Measurements from ENCODE around the gene CCDC57. TPM values are rescaled to one million over a fixed set of nuclear protein-coding genes. Genes with fewer than 3 reads are reported as not detected.

Gene CCDC57
- total RNA-seq, 1 donor from 2014 or later, result 40.7 TPM

GRCh38 chr17:82127315-82127595 lies 85.4 kb downstream of the CCDC57 start:
- TF ChIP-seq CTCF (IDR thresholded peaks at IDR 0.05; ENCODE audit: partially characterized antibody, unreplicated experiment), result no peak
- H3K9me3 Mint-ChIP-seq (ENCODE audit: unreplicated experiment), result peaks cover 3% of the 10 kb centered on the region
- H3K4me3 Mint-ChIP-seq (ENCODE audit: unreplicated experiment), result no peak overlapping the region
- H3K4me1 Mint-ChIP-seq (ENCODE audit: low read depth, unreplicated experiment), result peaks cover 2% of the 10 kb centered on the region
- H3K36me3 Mint-ChIP-seq (ENCODE audit: unreplicated experiment), result peaks cover 14% of the 10 kb centered on the region
- DNase-seq, result no peak
- peaks cover 3% of the 10 kb centered on the region for H3K27me3 Mint-ChIP-seq (ENCODE audit: unreplicated experiment)
- H3K27ac Mint-ChIP-seq (ENCODE audit: unreplicated experiment), result no peak overlapping the region

GRCh38 chr17:82126556-82127314 lies 85.9 kb downstream of the CCDC57 start:
- peaks cover 14% of the 10 kb centered on the region for H3K36me3 Mint-ChIP-seq (ENCODE audit: unreplicated experiment)
- H3K4me1 Mint-ChIP-seq (ENCODE audit: low read depth, unreplicated experiment), result peaks cover 2% of the 10 kb centered on the region
- H3K4me3 Mint-ChIP-seq (ENCODE audit: unreplicated experiment), result no peak overlapping the region
- no peak overlapping the region for H3K27ac Mint-ChIP-seq (ENCODE audit: unreplicated experiment)
- DNase-seq, result no peak
- peaks cover 3% of the 10 kb centered on the region for H3K9me3 Mint-ChIP-seq (ENCODE audit: unreplicated experiment)
- peaks cover 3% of the 10 kb centered on the region for H3K27me3 Mint-ChIP-seq (ENCODE audit: unreplicated experiment)
- TF ChIP-seq CTCF (IDR thresholded peaks at IDR 0.05; ENCODE audit: partially characterized antibody, unreplicated experiment), result no peak

GRCh38 chr17:82124101-82124500 lies 88.5 kb downstream of the CCDC57 start:
- no peak overlapping the region for H3K4me3 Mint-ChIP-seq (ENCODE audit: unreplicated experiment)
- H3K36me3 Mint-ChIP-seq (ENCODE audit: unreplicated experiment), result peaks cover 14% of the 10 kb centered on the region

GRCh38 chr17:82121660-82122629 lies 90.7 kb downstream of the CCDC57 start:
- DNase-seq, result no peak
- H3K27me3 Mint-ChIP-seq (ENCODE audit: unreplicated experiment), result peaks cover 6% of the 10 kb centered on the region
- peaks cover 3% of the 10 kb centered on the region for H3K9me3 Mint-ChIP-seq (ENCODE audit: unreplicated experiment)
- peaks cover 14% of the 10 kb centered on the region for H3K36me3 Mint-ChIP-seq (ENCODE audit: unreplicated experiment)
- no peak overlapping the region for H3K27ac Mint-ChIP-seq (ENCODE audit: unreplicated experiment)
- H3K4me3 Mint-ChIP-seq (ENCODE audit: unreplicated experiment), result no peak overlapping the region
- no peak for TF ChIP-seq CTCF (IDR thresholded peaks at IDR 0.05; ENCODE audit: partially characterized antibody, unreplicated experiment)
- peaks cover 9% of the 10 kb centered on the region for H3K4me1 Mint-ChIP-seq (ENCODE audit: low read depth, unreplicated experiment)

More at GRCh38 chr17:82124101-82124500, 88.5 kb downstream of the CCDC57 start:
- Mint-ChIP-seq H3K4me1 (ENCODE audit: low read depth, unreplicated experiment) (peaks cover 2% of the 10 kb centered on the region), H3K27ac (ENCODE audit: unreplicated experiment) (no peak overlapping the region), H3K9me3 (ENCODE audit: unreplicated experiment) (peaks cover 3% of the 10 kb centered on the region), H3K27me3 (ENCODE audit: unreplicated experiment) (peaks cover 3% of the 10 kb centered on the region)
- TF ChIP-seq CTCF (IDR thresholded peaks at IDR 0.05; ENCODE audit: partially characterized antibody, unreplicated experiment), result no peak
- no peak for DNase-seq
